A673 (cell line): ENCODE results near the gene FHIT. TPM values are rescaled to one million over a fixed set of nuclear protein-coding genes. Genes with fewer than 3 reads are reported as not detected.

ENCODE experiments used
- BruUV-seq: library from RNA; stranded (reverse); fragments of 400-500 nt; replicated peaks from 2 replicates; lab custom pipeline; 2021; lab: Mats Ljungman, UMichigan
- CTCF ChIA-PET: fragments of 300-600 bp; sonication (Branson Sonifier 250); formaldehyde crosslinking; loops from one replicate; lab custom pipeline; 2022; ENCODE audit warnings: antibody characterized with exemption; lab: Charles Lee
- POLR2A ChIA-PET: fragments of 300-600 bp; sonication (Branson Sonifier 250); formaldehyde crosslinking; loops from one replicate; lab custom pipeline; 2022; ENCODE audit warnings: antibody characterized with exemption; ENCODE audit not compliant: low non-redundant PET; lab: Charles Lee
- DNase-seq: peaks from one replicate; pipeline ENCODE4 v3.0.0-alpha.2; 2015; ENCODE audit warnings: low spot score
- H3K27ac ChIP-seq: fragments of 200-600 bp; sonication (generic); 2 replicates; pipeline ENCODE4 v1.5.1; 2016; ENCODE audit warnings: mixed run types, low read depth, mild to moderate bottlenecking, mixed read lengths, antibody characterized with exemption, low read length; ENCODE audit not compliant: poor library complexity, severe bottlenecking
- H3K27me3 ChIP-seq: fragments of 200-600 bp; sonication (generic); replicated peaks from 2 replicates; pipeline ENCODE4 v1.6.1; 2017; ENCODE audit warnings: mixed run types, low read depth, mild to moderate bottlenecking, mixed read lengths, antibody characterized with exemption, low read length; ENCODE audit not compliant: insufficient read depth, poor library complexity
- H3K36me3 ChIP-seq: fragments of 200-600 bp; sonication (generic); 2 replicates; pipeline ENCODE4 v1.6.1; 2016; ENCODE audit warnings: mixed run types, mild to moderate bottlenecking, mixed read lengths, antibody characterized with exemption, low read length; ENCODE audit not compliant: insufficient read depth, poor library complexity, severe bottlenecking
- H3K4me1 ChIP-seq: fragments of 200-600 bp; sonication (generic); 2 replicates; pipeline ENCODE4 v1.6.1; 2017; ENCODE audit warnings: mixed run types, mild to moderate bottlenecking, mixed read lengths, antibody characterized with exemption, low read length; ENCODE audit not compliant: insufficient read depth, poor library complexity, severe bottlenecking
- H3K4me3 ChIP-seq: fragments of 200-600 bp; sonication (generic); 2 replicates; pipeline ENCODE4 v1.5.1; 2016; ENCODE audit warnings: low read depth, mixed run types, mild to moderate bottlenecking, mixed read lengths, low read length; ENCODE audit not compliant: poor library complexity, severe bottlenecking
- H3K9me3 ChIP-seq: fragments of 200-600 bp; sonication (generic); 2 replicates; pipeline ENCODE4 v1.6.1; 2016; ENCODE audit warnings: mixed run types, low read depth, mild to moderate bottlenecking, mixed read lengths, antibody characterized with exemption, low read length; ENCODE audit not compliant: poor library complexity, severe bottlenecking
- CTCF ChIP-seq: fragments of 300-800, 200-600 bp; sonication (generic); conservative IDR thresholded peaks from 2 replicates; pipeline ENCODE4 v1.5.1; 2017; ENCODE audit warnings: low read depth, mild to moderate bottlenecking, antibody characterized with exemption, low read length, moderate library complexity, mixed read lengths
- EZH2 ChIP-seq: fragments of 200-600 bp; sonication (generic); IDR thresholded peaks from 2 replicates; pipeline ENCODE4 v1.6.1; 2017; ENCODE audit warnings: borderline replicate concordance, low read depth, mild to moderate bottlenecking, mixed read lengths, antibody characterized with exemption, low read length; ENCODE audit not compliant: poor library complexity, severe bottlenecking
- intact Hi-C: fragments of 100-400 bp; cut with micrococcal nuclease; formaldehyde crosslinking; loops from one replicate; pipeline ENCODE4 v1.10.0; 2022; ENCODE audit not compliant: unreplicated experiment
- total RNA-seq: library from RNA; stranded (reverse); gene quantifications from 2 replicates; pipeline ENCODE4 v1.2.3, GENCODE V29; 2021

Gene FHIT
- total RNA-seq, 1 experiment from 2014 or later: not detected

DNA sequence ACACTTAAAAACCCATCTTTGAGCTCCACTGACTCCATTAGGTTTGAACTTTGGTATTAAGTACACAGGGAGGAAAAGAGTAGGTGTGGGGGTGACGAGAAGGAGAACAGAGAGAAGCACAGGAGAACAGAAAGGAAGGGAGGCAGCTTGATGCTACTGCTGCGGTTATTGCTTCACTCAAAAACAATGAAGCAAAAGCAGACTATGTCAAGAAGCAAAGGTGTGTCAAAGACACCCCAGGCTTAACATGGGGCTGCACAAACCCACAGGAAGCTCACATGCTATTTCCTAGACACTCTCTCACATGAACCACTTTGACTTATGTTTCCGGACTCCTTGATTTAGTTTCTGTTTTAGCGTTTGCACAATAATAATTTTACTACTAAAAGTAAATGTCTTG is 1240.5 kb downstream of the FHIT start:
- no peaks in the 10 kb centered on the region for H3K9me3 ChIP-seq
- ChIA-PET POLR2A (no interaction called here), CTCF (no interaction called here)
- H3K4me3 ChIP-seq: no peak overlapping the region
- H3K27me3 ChIP-seq: no peaks in the 10 kb centered on the region
- intact Hi-C loops: no loop called here
- H3K27ac ChIP-seq: no peak overlapping the region
- no peaks in the 10 kb centered on the region for H3K4me1 ChIP-seq
- no peaks in the 10 kb centered on the region for H3K36me3 ChIP-seq
- TF ChIP-seq EZH2 (no peak), CTCF (no peak)
- no TSS peak for BruUV-seq
- no peak for DNase-seq

- TF ChIP-seq CTCF: no peak
- no peak for TF ChIP-seq EZH2
- Histone ChIP-seq H3K27ac (no peak overlapping the region), H3K4me1 (no peaks in the 10 kb centered on the region), H3K36me3 (no peaks in the 10 kb centered on the region), H3K27me3 (no peaks in the 10 kb centered on the region), H3K4me3 (no peak overlapping the region), H3K9me3 (no peaks in the 10 kb centered on the region)
- ChIA-PET CTCF (no interaction called here), POLR2A (no interaction called here)
- DNase-seq: no peak
- intact Hi-C loops: no loop called here
- no TSS peak for BruUV-seq
These were observed 1241.2 kb downstream of the FHIT start for GRCh38 chr3:60009931-60010478.

DNA sequence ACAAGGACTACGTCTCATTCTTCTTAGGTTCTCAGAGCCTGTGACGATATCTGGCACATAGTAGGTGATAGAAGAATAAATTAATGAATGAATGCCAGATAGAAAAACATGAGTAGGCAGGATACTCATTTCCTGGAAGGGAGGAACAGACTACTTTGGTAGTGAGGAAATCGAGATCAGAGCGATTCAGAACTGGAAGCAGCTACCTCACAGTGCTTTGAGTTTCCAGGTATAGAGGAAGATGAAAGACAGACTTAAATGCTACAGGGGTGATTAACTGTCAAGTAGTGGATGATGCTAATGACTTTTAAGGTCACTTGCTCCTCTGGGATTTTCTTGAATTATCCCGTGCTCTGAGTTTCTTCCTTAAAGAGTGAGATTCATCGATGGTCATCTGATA is 1249.9 kb downstream of the FHIT start:
- BruUV-seq: no TSS peak
- ChIA-PET CTCF (no interaction called here), POLR2A (no interaction called here)
- Histone ChIP-seq H3K4me1 (no peaks in the 10 kb centered on the region), H3K27ac (no peak overlapping the region), H3K4me3 (no peak overlapping the region), H3K36me3 (no peaks in the 10 kb centered on the region), H3K9me3 (no peaks in the 10 kb centered on the region), H3K27me3 (no peaks in the 10 kb centered on the region)
- TF ChIP-seq CTCF (no peak), EZH2 (no peak)
- intact Hi-C loops: no loop called here
- DNase-seq: no peak
